OCI-LY3 (cell line): ENCODE results near the gene PLD1.
A peak's percentile ranks its signal among the peaks of the same experiment; 100 is the strongest.

ENCODE experiments used
- H2AFZ ChIP-seq: fragments of 200-600, 300-600 bp; shearing (Covaris generic); 2 replicates; pipeline ENCODE4 v1.6.0; 2014; ENCODE audit warnings: antibody characterized with exemption, low read depth, low read length
- H3K27ac ChIP-seq: fragments of 200-600, 300-600 bp; sonication (generic); 2 replicates; pipeline ENCODE4 v1.5.1; 2014; ENCODE audit warnings: mild to moderate bottlenecking, low read length, moderate library complexity, mixed read lengths
- H3K27me3 ChIP-seq: fragments of 200-600, 300-600 bp; sonication (generic); 2 replicates; pipeline ENCODE4 v1.6.1; 2014; ENCODE audit warnings: low read depth, low read length, mixed read lengths
- H3K36me3 ChIP-seq: fragments of 200-600, 300-600 bp; sonication (generic); replicated peaks from 2 replicates; pipeline ENCODE3; 2014; ENCODE audit warnings: low read depth, low read length, mixed read lengths
- H3K4me1 ChIP-seq: fragments of 300-600, 200-600 bp; sonication (generic); 2 replicates; pipeline ENCODE4 v1.6.1; 2014; ENCODE audit warnings: low read length, mixed read lengths
- H3K4me2 ChIP-seq: fragments of 200-600, 300-600 bp; sonication (generic); 2 replicates; pipeline ENCODE4 v1.6.1; 2014; ENCODE audit warnings: low read length, mixed read lengths
- H3K4me3 ChIP-seq: fragments of 300-600, 200-600 bp; sonication (generic); 2 replicates; pipeline ENCODE4 v1.5.1; 2014; ENCODE audit warnings: antibody characterized with exemption, mild to moderate bottlenecking, low read length, moderate library complexity
- H3K79me2 ChIP-seq: fragments of 300-600, 200-600 bp; shearing (Covaris generic); 2 replicates; pipeline ENCODE4 v1.6.1; 2014; ENCODE audit warnings: mild to moderate bottlenecking, low read length, mixed read lengths
- H3K9ac ChIP-seq: fragments of 300-600, 200-600 bp; shearing (Covaris generic); 2 replicates; pipeline ENCODE4 v1.6.0; 2014; ENCODE audit warnings: mild to moderate bottlenecking, low read length, moderate library complexity
- H3K9me3 ChIP-seq: fragments of 200-600, 300-600 bp; shearing (Covaris generic); 2 replicates; pipeline ENCODE4 v1.6.1; 2014; ENCODE audit warnings: low read length, mixed read lengths; ENCODE audit not compliant: insufficient read depth
- H4K20me1 ChIP-seq: fragments of 200-600, 300-600 bp; sonication (generic); 2 replicates; pipeline ENCODE4 v1.6.1; 2016; ENCODE audit warnings: low read length, mixed read lengths; ENCODE audit not compliant: insufficient read depth
- EZH2phosphoT487 ChIP-seq: fragments of 200-600 bp; shearing (Covaris generic); IDR thresholded peaks from 2 replicates; pipeline ENCODE4 v1.6.1; 2018; ENCODE audit warnings: antibody characterized with exemption, mixed run types, low read depth
- TF ChIP-seq, protein P1 (sequence below): fragments of 200-600, 300-600 bp; sonication (generic); IDR thresholded peaks from 2 replicates; pipeline ENCODE4 v1.5.1; 2014; ENCODE audit warnings: antibody characterized with exemption, low read length, low read depth

The PLD1 gene

DNA sequence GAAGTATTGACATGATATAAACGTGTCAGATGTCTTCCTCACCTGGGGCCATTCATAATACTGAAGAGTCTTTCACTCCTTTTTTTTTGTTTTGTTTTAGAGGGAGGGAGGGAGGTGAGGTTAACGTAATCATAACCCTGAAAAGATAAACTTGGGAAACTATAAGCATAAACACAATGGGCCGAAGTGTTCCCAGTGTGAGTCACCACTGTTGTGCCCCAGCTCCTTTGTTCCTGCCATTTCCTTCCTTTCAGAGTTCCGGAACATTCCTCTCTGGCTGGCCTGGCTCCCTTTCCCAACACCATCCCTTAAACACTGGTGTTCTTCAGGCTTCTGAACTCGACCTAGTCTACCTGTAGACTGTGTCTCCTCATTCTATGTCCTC is 18.6 kb downstream of the PLD1 start:
- no peak for TF ChIP-seq EZH2phosphoT487
- TF ChIP-seq, protein P1, sequence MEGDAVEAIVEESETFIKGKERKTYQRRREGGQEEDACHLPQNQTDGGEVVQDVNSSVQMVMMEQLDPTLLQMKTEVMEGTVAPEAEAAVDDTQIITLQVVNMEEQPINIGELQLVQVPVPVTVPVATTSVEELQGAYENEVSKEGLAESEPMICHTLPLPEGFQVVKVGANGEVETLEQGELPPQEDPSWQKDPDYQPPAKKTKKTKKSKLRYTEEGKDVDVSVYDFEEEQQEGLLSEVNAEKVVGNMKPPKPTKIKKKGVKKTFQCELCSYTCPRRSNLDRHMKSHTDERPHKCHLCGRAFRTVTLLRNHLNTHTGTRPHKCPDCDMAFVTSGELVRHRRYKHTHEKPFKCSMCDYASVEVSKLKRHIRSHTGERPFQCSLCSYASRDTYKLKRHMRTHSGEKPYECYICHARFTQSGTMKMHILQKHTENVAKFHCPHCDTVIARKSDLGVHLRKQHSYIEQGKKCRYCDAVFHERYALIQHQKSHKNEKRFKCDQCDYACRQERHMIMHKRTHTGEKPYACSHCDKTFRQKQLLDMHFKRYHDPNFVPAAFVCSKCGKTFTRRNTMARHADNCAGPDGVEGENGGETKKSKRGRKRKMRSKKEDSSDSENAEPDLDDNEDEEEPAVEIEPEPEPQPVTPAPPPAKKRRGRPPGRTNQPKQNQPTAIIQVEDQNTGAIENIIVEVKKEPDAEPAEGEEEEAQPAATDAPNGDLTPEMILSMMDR = no peak
- Histone ChIP-seq H3K4me2 (no peak overlapping the region), H3K4me1 (no peaks in the 10 kb centered on the region), H3K9ac (no peak overlapping the region), H3K27me3 (no peaks in the 10 kb centered on the region), H3K27ac (no peak overlapping the region), H4K20me1 (no peaks in the 10 kb centered on the region), H3K9me3 (no peaks in the 10 kb centered on the region), H3K36me3 (no peaks in the 10 kb centered on the region), H3K79me2 (no peaks in the 10 kb centered on the region), H3K4me3 (no peak overlapping the region), H2AFZ (no peak overlapping the region)

DNA sequence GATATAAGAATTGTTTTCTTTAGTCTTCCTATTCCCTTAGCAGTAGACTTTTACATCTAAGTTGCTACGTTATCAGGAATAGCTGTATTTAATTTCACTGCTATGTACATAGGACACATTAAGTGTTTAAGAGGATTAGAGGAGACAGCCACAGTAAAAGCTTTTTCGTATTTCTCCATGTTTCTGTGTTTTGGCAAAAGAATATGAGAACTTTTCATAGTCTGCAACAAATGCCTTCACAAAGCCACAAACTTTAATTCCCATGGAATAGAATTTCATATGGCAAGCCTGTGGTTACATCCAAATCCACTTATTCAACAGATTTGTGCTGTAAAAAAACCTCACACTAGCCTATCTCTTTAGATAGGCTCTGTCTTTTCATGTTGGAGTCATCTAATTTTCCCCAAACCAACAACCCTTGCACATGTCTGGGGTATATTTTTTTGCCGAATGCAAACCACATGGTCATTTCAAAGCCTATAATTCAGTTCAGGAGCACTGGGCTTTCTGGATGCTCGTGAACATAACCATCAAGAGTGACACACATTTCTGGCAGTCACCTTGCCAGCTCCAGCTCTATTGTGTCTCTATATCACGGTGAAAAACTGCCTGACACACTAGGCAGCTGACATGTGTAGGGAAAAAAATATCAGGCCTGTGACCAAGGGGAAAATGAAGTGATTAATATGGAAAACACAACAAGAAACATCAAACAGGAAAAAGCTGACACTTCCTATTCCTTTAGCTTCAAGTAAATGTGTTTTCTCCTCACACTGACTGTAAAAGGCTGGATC is 19.2 kb downstream of the PLD1 start:
- H3K4me2 ChIP-seq = no peak overlapping the region
- TF ChIP-seq, protein P1 = no peak
- TF ChIP-seq EZH2phosphoT487 = no peak

DNA sequence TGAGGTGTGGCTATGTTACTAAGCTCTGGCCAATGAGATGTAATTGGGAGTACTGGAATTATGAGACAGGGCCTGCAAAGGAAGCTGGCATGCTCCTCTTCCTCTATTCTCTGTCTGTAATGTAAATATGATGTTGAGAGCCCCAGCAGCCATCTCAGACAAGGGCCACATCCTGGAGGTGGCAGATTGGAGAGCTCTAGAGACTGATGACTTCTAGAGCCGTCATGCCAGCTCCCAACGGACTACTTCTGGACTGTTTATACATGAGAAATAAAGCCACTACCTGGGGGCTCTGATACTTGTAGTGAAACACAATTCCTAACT is 19.7 kb downstream of the PLD1 start:
- no peaks in the 10 kb centered on the region for H3K27me3 ChIP-seq
- no peaks in the 10 kb centered on the region for H3K9me3 ChIP-seq
- H3K36me3 ChIP-seq = no peaks in the 10 kb centered on the region
- no peak overlapping the region for H3K9ac ChIP-seq
- H3K4me2 ChIP-seq = no peak overlapping the region
- H3K4me1 ChIP-seq = no peaks in the 10 kb centered on the region
- H3K79me2 ChIP-seq = no peaks in the 10 kb centered on the region
- TF ChIP-seq EZH2phosphoT487 = no peak
- TF ChIP-seq, protein P1 = no peak
- H3K4me3 ChIP-seq = no peak overlapping the region
- no peak overlapping the region for H2AFZ ChIP-seq
- H3K27ac ChIP-seq = no peak overlapping the region
- H4K20me1 ChIP-seq = no peaks in the 10 kb centered on the region

More for the DNA sequence above, 19.2 kb downstream of the PLD1 start:
- H3K4me3 ChIP-seq = no peak overlapping the region
- no peak overlapping the region for H3K9ac ChIP-seq
- no peaks in the 10 kb centered on the region for H3K79me2 ChIP-seq
- no peaks in the 10 kb centered on the region for H4K20me1 ChIP-seq
- H3K27me3 ChIP-seq = no peaks in the 10 kb centered on the region
- no peaks in the 10 kb centered on the region for H3K9me3 ChIP-seq
- no peak overlapping the region for H3K27ac ChIP-seq
- no peaks in the 10 kb centered on the region for H3K4me1 ChIP-seq
- H3K36me3 ChIP-seq = no peaks in the 10 kb centered on the region
- no peak overlapping the region for H2AFZ ChIP-seq

DNA sequence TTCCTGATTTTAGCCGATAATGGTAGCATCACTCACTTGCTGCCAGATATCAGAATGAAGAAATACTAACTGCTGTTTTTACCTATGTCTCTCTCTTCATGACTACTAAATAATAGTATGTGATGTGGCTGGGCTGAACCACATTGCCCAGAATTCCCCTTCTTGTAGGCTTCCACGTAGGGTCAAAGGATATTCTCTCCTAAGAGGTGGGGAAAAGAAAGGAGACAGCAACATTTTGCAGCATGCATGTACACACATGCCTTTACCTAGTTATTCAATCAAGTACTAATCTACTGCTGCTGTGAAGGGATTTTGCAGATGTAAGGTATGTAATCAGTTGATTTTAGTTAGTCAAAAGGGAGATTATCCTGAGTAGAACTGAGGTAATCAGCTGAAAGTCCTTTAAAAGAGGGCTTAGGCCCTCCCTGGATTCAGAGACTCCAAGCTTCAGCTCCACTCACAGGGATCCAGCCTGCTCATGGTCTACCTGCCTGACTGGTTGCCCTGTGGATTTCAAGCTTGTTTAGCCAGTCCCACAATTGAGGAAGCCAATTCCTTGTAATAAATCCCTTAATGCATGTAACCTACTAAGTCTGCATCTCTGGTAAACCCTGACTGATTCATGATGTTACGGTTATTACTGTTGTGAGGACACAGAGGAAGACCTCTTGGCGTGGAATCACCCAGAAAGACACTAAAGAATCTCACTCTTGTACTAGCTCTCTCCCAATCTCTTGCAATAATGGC is 20.4 kb downstream of the PLD1 start:
- Histone ChIP-seq H4K20me1 (no peaks in the 10 kb centered on the region), H3K9me3 (no peaks in the 10 kb centered on the region), H2AFZ (peak overlapping the region; percentile 53; the same call in 1 of the 2 replicates), H3K4me3 (no peak overlapping the region), H3K27me3 (no peaks in the 10 kb centered on the region; the same call in 1 of the 2 replicates), H3K79me2 (no peaks in the 10 kb centered on the region), H3K4me1 (no peaks in the 10 kb centered on the region), H3K4me2 (no peak overlapping the region), H3K9ac (no peak overlapping the region), H3K27ac (no peak overlapping the region), H3K36me3 (no peaks in the 10 kb centered on the region)
- TF ChIP-seq EZH2phosphoT487 = no peak
- TF ChIP-seq, protein P1 = no peak
